Measurements from ENCODE around the gene FOXF1.

DNA sequence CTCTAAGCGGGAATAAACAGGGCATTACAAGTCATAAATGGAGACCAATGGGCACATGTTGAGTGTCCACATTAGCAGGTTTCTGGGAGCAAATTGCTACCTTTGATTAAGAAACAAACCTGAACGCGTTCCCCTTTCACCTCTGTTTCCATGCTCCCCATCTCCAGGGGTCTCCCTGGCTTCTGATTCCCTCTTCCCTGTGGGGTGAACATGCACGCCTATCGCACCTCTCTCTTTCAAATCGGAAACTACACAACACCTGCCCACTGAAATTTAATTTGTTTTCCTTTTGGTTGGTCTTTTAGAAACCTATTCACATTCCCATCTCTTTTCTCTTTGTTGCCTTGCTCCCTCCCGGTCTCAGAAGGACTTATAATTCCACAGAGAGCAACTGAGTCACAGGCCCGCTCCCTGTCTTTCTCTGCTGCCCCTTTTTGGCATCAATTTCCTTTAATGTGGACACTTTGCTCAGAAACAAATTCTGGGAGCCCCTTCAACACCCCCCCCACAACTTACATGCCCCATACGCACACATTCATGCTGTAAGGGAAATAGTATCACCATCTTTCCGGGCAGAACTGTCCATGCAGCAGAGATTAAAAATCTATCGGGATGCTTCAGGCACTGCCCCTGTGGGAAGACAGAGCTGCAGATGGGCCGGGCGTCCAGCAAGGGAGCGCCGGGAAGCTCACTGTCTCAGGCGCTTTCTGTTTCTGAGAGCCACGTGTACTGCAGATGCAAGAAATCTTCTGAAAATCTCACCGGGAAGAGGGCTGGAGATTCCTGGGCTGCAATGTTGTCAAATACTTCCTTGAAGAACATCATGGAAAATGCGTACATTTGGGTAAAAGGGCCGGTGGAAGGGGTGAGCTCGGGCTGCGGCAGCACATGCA, 7.2 kb upstream of the FOXF1 start:
- TF ChIP-seq, protein P1, sequence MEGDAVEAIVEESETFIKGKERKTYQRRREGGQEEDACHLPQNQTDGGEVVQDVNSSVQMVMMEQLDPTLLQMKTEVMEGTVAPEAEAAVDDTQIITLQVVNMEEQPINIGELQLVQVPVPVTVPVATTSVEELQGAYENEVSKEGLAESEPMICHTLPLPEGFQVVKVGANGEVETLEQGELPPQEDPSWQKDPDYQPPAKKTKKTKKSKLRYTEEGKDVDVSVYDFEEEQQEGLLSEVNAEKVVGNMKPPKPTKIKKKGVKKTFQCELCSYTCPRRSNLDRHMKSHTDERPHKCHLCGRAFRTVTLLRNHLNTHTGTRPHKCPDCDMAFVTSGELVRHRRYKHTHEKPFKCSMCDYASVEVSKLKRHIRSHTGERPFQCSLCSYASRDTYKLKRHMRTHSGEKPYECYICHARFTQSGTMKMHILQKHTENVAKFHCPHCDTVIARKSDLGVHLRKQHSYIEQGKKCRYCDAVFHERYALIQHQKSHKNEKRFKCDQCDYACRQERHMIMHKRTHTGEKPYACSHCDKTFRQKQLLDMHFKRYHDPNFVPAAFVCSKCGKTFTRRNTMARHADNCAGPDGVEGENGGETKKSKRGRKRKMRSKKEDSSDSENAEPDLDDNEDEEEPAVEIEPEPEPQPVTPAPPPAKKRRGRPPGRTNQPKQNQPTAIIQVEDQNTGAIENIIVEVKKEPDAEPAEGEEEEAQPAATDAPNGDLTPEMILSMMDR (IDR thresholded peaks at IDR 0.05), result no peak
- TF ChIP-seq POLR2A (IDR thresholded peaks at IDR 0.05) (no peak), POLR2AphosphoS5 (IDR thresholded peaks at IDR 0.05) (peak in 2 of 3 donors; percentile 7 to 18), EP300 (IDR thresholded peaks at IDR 0.05; ENCODE audit: low read depth) (no peak)
